AG04450 (cell line): ENCODE data around the gene SIM2. TPM values are rescaled to one million over a fixed set of nuclear protein-coding genes. Genes with fewer than 3 reads are reported as not detected.

Experiments
- CTCF ChIA-PET: fragments of 300-600, 350-600 bp; formaldehyde crosslinking; extraction: SDS; loops from one replicate; lab custom pipeline; 2022; ENCODE audit warnings: antibody characterized with exemption, inconsistent platforms; lab: Charles Lee
- POLR2A ChIA-PET: fragments of 350-600 bp; formaldehyde crosslinking; extraction: SDS; loops from one replicate; lab custom pipeline; 2021; ENCODE audit warnings: antibody characterized with exemption, inconsistent platforms; lab: Yijun Ruan, JAX
- DNase-seq: peaks from one replicate; pipeline ENCODE4 v3.0.0-alpha.2; 2011; ENCODE audit warnings: low read depth, low spot score
- H3K27ac ChIP-seq: one replicate; pipeline ENCODE4 v1.5.1; 2012; ENCODE audit warnings: low read depth, low read length, control low read depth
- H3K27me3 ChIP-seq: one replicate; pipeline ENCODE4 v1.6.0; 2012; ENCODE audit warnings: low read length; ENCODE audit not compliant: control insufficient read depth, insufficient read depth
- H3K4me3 ChIP-seq: 2 replicates; pipeline ENCODE4 v1.5.1; 2011; ENCODE audit warnings: mild to moderate bottlenecking, low read depth, low read length, control low read depth
- H3K9me3 ChIP-seq: 2 replicates; pipeline ENCODE4 v1.5.1; 2012; ENCODE audit warnings: low read length; ENCODE audit not compliant: control insufficient read depth, insufficient read depth
- polyA plus RNA-seq: library from polyadenylated mRNA; depleted of rRNA; stranded (reverse); fragments of >200 nt; gene quantifications from 2 replicates; pipeline ENCODE4 v1.2.3, GENCODE V29; 2011
- TF ChIP-seq, protein P1 (sequence below): IDR thresholded peaks from 2 replicates; pipeline ENCODE4 v1.5.1; 2011; ENCODE audit warnings: low read depth, low read length, control low read depth, inconsistent platforms

SIM2 gene
- polyA plus RNA-seq, 1 experiment, result 0.46 TPM

DNA sequence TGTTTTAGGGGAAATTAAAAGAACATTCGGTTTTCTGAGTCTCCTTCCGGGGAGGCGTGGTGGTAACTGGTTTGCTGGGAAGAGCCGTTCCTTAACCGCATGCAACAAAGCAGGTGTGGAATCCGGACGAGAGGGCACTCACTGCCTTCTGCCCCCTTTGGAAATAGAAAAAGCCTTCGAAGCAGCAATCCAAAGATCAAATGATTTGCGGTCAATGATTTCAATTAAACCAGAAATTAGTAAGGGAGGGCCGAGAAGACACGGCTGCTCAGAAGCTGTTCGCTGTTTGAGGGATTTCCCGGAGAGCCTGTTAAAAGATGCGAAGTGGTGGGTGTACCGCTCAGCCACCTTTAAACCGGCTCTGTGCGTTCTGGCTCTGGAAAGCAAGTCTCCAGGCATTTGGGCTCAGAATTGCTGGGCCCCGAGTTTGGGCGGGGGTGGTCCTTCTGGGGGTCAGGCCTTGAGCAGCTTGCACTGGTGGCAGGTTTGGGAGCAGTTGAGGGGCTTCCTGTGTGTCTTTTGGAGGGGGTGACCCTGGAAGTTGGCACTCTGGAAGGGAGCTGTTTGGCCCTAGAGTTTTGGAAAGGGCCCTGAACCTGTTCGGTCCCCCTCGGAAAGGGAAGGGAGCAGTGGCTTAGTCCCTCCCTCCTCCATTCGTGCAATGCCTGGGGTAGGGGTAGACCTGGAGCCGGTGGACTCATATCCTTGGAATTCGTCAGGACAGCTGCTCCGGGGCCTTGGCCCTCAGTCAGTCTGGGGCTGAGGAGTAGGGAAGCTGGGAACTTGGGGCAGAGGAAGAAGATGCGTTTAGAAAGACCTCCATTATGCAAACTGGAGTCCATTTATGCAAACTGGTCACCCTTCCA is 3.1 kb downstream of the SIM2 start:
- H3K9me3 ChIP-seq, result peaks cover 6% of the 10 kb centered on the region; the same call in 1 of the 2 replicates
- peaks cover 90% of the 10 kb centered on the region for H3K27me3 ChIP-seq
- DNase-seq, result no peak
- POLR2A ChIA-PET, result no interaction called here
- H3K27ac ChIP-seq, result no peak overlapping the region
- TF ChIP-seq, protein P1, sequence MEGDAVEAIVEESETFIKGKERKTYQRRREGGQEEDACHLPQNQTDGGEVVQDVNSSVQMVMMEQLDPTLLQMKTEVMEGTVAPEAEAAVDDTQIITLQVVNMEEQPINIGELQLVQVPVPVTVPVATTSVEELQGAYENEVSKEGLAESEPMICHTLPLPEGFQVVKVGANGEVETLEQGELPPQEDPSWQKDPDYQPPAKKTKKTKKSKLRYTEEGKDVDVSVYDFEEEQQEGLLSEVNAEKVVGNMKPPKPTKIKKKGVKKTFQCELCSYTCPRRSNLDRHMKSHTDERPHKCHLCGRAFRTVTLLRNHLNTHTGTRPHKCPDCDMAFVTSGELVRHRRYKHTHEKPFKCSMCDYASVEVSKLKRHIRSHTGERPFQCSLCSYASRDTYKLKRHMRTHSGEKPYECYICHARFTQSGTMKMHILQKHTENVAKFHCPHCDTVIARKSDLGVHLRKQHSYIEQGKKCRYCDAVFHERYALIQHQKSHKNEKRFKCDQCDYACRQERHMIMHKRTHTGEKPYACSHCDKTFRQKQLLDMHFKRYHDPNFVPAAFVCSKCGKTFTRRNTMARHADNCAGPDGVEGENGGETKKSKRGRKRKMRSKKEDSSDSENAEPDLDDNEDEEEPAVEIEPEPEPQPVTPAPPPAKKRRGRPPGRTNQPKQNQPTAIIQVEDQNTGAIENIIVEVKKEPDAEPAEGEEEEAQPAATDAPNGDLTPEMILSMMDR, result no peak
- CTCF ChIA-PET, result interaction anchor here (0.6 to 0.7 kb wide), 2 partner anchors 54 to 197 kb away, joined by 3 to 4 read pairs; no protein-coding TSS in a partner anchor
- H3K4me3 ChIP-seq, result no peak overlapping the region

DNA sequence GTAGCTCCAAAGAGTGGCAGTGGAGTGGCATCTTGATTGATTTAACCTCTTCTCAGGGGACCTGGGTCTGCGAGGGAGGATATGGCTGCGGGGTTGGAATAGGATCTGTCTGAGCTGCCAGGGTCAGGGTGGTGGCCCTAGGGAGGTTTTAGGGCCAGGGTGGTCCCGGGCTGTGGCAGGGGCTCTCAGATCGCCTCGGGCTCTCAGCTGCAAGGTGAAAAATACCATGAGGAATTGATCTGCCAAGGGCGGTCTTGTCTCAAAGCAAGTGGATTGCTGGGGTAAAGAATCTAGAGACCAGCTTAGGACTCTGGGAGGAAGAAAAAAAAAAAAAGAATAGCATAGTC is 3.7 kb downstream of the SIM2 start:
- H3K9me3 ChIP-seq, result peaks cover 4% of the 10 kb centered on the region; the same call in 1 of the 2 replicates
- CTCF ChIA-PET, result interaction anchor here (0.7 kb wide), 1 partner anchor 198 kb away, joined by 3 read pairs; no protein-coding TSS in a partner anchor
- no peak overlapping the region for H3K4me3 ChIP-seq
- peaks cover 90% of the 10 kb centered on the region for H3K27me3 ChIP-seq
- POLR2A ChIA-PET, result no interaction called here
- TF ChIP-seq, protein P1, result no peak
- H3K27ac ChIP-seq, result no peak overlapping the region
- DNase-seq, result no peak

DNA sequence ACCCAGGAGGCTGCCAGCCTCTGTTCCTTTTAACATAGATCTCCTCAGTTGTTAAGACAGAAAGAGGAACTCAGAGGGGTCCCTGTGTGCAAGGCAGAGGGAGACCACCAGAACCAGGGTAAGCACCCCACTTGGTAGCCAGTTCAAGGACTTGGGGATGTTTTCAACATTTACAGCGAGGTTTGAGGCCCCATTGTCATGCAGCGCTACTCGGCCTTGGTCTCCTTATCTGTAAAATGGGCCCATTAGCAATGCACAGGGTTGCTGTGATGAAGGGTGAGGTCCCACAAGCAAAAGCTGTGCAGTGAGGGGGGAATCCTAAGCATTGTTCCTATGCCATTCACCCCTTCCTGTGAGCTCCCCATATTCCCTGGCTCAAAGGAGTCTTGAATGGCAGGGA is 4.2 kb downstream of the SIM2 start:
- ChIA-PET POLR2A (no interaction called here), CTCF (interaction anchor here (1.3 kb wide), 1 partner anchor 72 kb away, joined by 3 read pairs; no protein-coding TSS in a partner anchor)
- peaks cover 89% of the 10 kb centered on the region for H3K27me3 ChIP-seq
- H3K9me3 ChIP-seq, result peaks cover 4% of the 10 kb centered on the region; the same call in 1 of the 2 replicates
- TF ChIP-seq, protein P1, result no peak
- no peak overlapping the region for H3K4me3 ChIP-seq
- no peak for DNase-seq
- H3K27ac ChIP-seq, result no peak overlapping the region

DNA sequence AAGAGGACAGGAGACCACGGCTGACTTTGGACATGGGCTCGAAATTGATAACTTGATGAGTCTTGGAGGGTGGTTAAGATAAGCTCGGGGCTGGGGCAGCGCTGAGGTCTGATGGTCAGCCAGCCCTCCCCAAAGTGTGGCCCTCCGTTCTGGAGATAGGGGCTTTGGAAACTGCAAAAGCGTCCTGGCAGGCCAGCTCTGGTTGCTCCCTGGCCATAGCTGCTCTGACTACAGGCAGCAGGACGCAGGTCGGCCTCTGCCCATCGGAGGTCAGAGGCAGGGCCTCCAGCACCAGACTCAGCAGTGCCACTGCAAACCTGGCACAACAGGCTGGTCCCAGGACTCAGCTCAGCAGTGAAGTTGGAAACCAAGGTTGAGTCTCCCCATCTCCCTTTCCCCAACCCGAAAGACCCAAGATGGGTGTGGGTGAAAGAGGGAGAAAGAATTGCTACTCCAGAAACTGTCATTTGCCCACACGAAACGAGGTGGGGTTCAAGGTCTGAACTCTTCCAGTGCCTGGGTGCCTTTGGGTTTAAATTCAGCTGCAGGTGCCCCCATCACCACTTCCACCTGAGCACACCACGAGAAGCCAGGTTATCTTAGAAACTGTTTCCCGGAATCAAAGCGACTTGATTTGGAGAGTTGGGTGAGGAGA is 4.8 kb downstream of the SIM2 start:
- peaks cover 4% of the 10 kb centered on the region; the same call in 1 of the 2 replicates for H3K9me3 ChIP-seq
- CTCF ChIA-PET, result interaction anchor here (1.3 kb wide), 1 partner anchor 73 kb away, joined by 3 read pairs; no protein-coding TSS in a partner anchor
- POLR2A ChIA-PET, result no interaction called here
- peaks cover 90% of the 10 kb centered on the region for H3K27me3 ChIP-seq
- no peak overlapping the region for H3K4me3 ChIP-seq
- H3K27ac ChIP-seq, result no peak overlapping the region
- DNase-seq, result no peak
- TF ChIP-seq, protein P1, result no peak
